ENCODE results near the gene TM6SF1.

GRCh38 chr15:83158393-83158792 is 50.9 kb downstream of the TM6SF1 start:
- no peak for TF ChIP-seq CTCF (IDR thresholded peaks at IDR 0.05)
- no peak for TF ChIP-seq POLR2A (IDR thresholded peaks at IDR 0.05)

Data from esophagus squamous epithelium (tissue), 4 donors.